B cell (primary cell): ENCODE data around the gene LENEP. TPM values are rescaled to one million over a fixed set of nuclear protein-coding genes. Genes with fewer than 3 reads are reported as not detected.

ENCODE experiments used
- ATAC-seq: fragments of 200-7000 bp; cut with Tn5 transposase; one replicate; pipeline ENCODE4 v1.10.0; 2021; ENCODE audit warnings: low read depth, mild to moderate bottlenecking, moderate number of reproducible peaks, moderate library complexity
- CTCF ChIA-PET: fragments of 350-600 bp; sonication (Branson Sonifier 250); formaldehyde crosslinking; loops from one replicate; lab custom pipeline; 2021; ENCODE audit warnings: antibody characterized with exemption, inconsistent platforms; lab: Charles Lee
- POLR2A ChIA-PET: fragments of 350-600 bp; sonication (Branson Sonifier 250); formaldehyde crosslinking; loops from one replicate; lab custom pipeline; 2021; ENCODE audit warnings: antibody characterized with exemption; lab: Charles Lee
- DNase-seq: peaks from one replicate; pipeline ENCODE4 v3.0.0; 2013
- H2AFZ ChIP-seq: 2 replicates; pipeline ENCODE4 v1.6.1; 2012; ENCODE audit warnings: mild to moderate bottlenecking, low read depth, low read length; ENCODE audit not compliant: insufficient read depth, poor library complexity, severe bottlenecking
- H3K27ac ChIP-seq, 2 donors: 1 replicate in 1 of 2; 2 replicates in 1 of 2; pipeline ENCODE4 v1.5.1; 2012 to 2013; ENCODE audit warnings: low read length in 2 of 2, mild to moderate bottlenecking in 2 of 2, moderate library complexity in 1 of 2
- H3K27me3 ChIP-seq, 4 experiments: fragments of 200-600 bp in 1 of 4; sonication (generic) in 1 of 4; replicated peaks in 1 of 4; 1 replicate in 2 of 4; 2 replicates in 2 of 4; pipeline versions ENCODE4 v1.6.1 to v1.7.0; 2013 to 2016; ENCODE audit warnings: low read length in 3 of 4, mild to moderate bottlenecking in 2 of 4, mixed read lengths in 1 of 4, moderate library complexity in 1 of 4; ENCODE audit not compliant: insufficient read depth in 4 of 4, control insufficient read depth in 3 of 4; ENCODE audit errors: control extremely low read depth in 1 of 4
- H3K36me3 ChIP-seq, 2 experiments: replicated peaks in 1 of 2; 1 replicate in 1 of 2; 2 replicates in 1 of 2; pipeline versions ENCODE4 v1.6.1 to v1.7.1; 2013; ENCODE audit warnings: low read length in 1 of 2; ENCODE audit not compliant: insufficient read depth in 2 of 2, control insufficient read depth in 1 of 2; ENCODE audit errors: control extremely low read depth in 1 of 2, extremely low read depth in 1 of 2
- H3K4me1 ChIP-seq, 2 donors: fragments of 200-600 bp in 1 of 2; sonication (generic) in 1 of 2; 1 replicate in 1 of 2; 2 replicates in 1 of 2; pipeline versions ENCODE4 v1.5.1 to v1.6.1; 2013 to 2017; ENCODE audit warnings: low read length in 2 of 2; ENCODE audit not compliant: control insufficient read depth in 2 of 2, insufficient read depth in 2 of 2
- H3K4me2 ChIP-seq: replicated peaks from 2 replicates; pipeline ENCODE3; 2012; ENCODE audit warnings: mild to moderate bottlenecking, low read depth, low read length; ENCODE audit not compliant: poor library complexity, severe bottlenecking
- H3K4me3 ChIP-seq, 5 experiments: fragments of 200-600 bp in 1 of 5; sonication (generic) in 1 of 5; 1 replicate in 3 of 5; 2 replicates in 2 of 5; pipeline versions ENCODE4 v1.5.1 to v1.7.0; 2011 to 2016; ENCODE audit warnings: low read length in 4 of 5, mild to moderate bottlenecking in 4 of 5, low read depth in 2 of 5, control low read depth in 1 of 5, moderate library complexity in 1 of 5; ENCODE audit not compliant: insufficient read depth in 1 of 5; ENCODE audit errors: control extremely low read depth in 1 of 5, extremely low read depth in 1 of 5
- H3K79me2 ChIP-seq: fragments of 200-600 bp; sonication (generic); one replicate; pipeline ENCODE4 v1.6.0; 2016; ENCODE audit warnings: low read length; ENCODE audit not compliant: control insufficient read depth, insufficient read depth
- H3K9ac ChIP-seq: fragments of 200-600 bp; sonication (generic); 2 replicates; pipeline ENCODE4 v1.6.1; 2017; ENCODE audit warnings: mild to moderate bottlenecking, low read length, moderate library complexity
- H3K9me3 ChIP-seq, 3 donors: one replicate each; pipeline versions ENCODE4 v1.6.1 to v1.7.1; 2013; ENCODE audit warnings: low read length in 2 of 3; ENCODE audit not compliant: control insufficient read depth in 2 of 3, insufficient read depth in 1 of 3; ENCODE audit errors: control extremely low read depth in 1 of 3
- H4K20me1 ChIP-seq: 2 replicates; pipeline ENCODE4 v1.6.0; 2012; ENCODE audit warnings: mild to moderate bottlenecking, low read length; ENCODE audit not compliant: insufficient read depth, control insufficient read depth, poor library complexity, severe bottlenecking
- H3K27ac Mint-ChIP-seq: one replicate; pipeline ENCODE4 v1.8.0; 2021; ENCODE audit warnings: mixed read lengths
- H3K27me3 Mint-ChIP-seq: one replicate; pipeline ENCODE4 v1.8.0; 2021; ENCODE audit warnings: mixed read lengths
- H3K4me1 Mint-ChIP-seq: one replicate; pipeline ENCODE4 v1.8.0; 2021; ENCODE audit warnings: mixed read lengths
- H3K4me3 Mint-ChIP-seq: one replicate; pipeline ENCODE4 v1.8.0; 2021; ENCODE audit warnings: mixed read lengths
- H3K9me3 Mint-ChIP-seq: one replicate; pipeline ENCODE4 v1.8.0; 2022; ENCODE audit warnings: mixed read lengths; ENCODE audit not compliant: insufficient read depth
- EZH2 ChIP-seq: IDR thresholded peaks from 2 replicates; pipeline ENCODE4 v1.6.1; 2012; ENCODE audit warnings: borderline replicate concordance, low read depth, mild to moderate bottlenecking, moderate library complexity, low read length; ENCODE audit not compliant: insufficient read depth, poor library complexity, severe bottlenecking
- WGBS: methylation state at CpG from one replicate; pipeline ENCODE4 v1.1.5; 2013; ENCODE audit warnings: missing lambda C conversion rate; ENCODE audit not compliant: insufficient coverage; 5-methylcytosine and 5-hydroxymethylcytosine counted together
- intact Hi-C: fragments of 100-400 bp; cut with micrococcal nuclease; formaldehyde crosslinking; loops from one replicate; pipeline ENCODE4 v1.10.0; 2022
- polyA plus RNA-seq: library from polyadenylated mRNA; depleted of rRNA; stranded (reverse); fragments of >200 nt; gene quantifications from 2 replicates; pipeline ENCODE4 v1.2.3, GENCODE V29; 2012
- total RNA-seq, 2 donors: library from RNA; stranded (reverse); fragments of 120-200 nt in 1 of 2; gene quantifications; 1 replicate in 1 of 2; 2 replicates in 1 of 2; pipeline versions ENCODE4 v1.2.3 to v1.2.4, GENCODE V29; 2013 to 2022
- TF ChIP-seq, protein P1 (sequence below): fragments of 200-600 bp; IDR thresholded peaks from one replicate; pipeline ENCODE4 v1.8.0; 2022; ENCODE audit warnings: antibody characterized with exemption, mild to moderate bottlenecking

Gene LENEP
- total and polyA plus RNA-seq, 2 donors (not counting 1 experiment from before 2014, with no cell fraction given) = 2.0 TPM; not detected in 1

DNA sequence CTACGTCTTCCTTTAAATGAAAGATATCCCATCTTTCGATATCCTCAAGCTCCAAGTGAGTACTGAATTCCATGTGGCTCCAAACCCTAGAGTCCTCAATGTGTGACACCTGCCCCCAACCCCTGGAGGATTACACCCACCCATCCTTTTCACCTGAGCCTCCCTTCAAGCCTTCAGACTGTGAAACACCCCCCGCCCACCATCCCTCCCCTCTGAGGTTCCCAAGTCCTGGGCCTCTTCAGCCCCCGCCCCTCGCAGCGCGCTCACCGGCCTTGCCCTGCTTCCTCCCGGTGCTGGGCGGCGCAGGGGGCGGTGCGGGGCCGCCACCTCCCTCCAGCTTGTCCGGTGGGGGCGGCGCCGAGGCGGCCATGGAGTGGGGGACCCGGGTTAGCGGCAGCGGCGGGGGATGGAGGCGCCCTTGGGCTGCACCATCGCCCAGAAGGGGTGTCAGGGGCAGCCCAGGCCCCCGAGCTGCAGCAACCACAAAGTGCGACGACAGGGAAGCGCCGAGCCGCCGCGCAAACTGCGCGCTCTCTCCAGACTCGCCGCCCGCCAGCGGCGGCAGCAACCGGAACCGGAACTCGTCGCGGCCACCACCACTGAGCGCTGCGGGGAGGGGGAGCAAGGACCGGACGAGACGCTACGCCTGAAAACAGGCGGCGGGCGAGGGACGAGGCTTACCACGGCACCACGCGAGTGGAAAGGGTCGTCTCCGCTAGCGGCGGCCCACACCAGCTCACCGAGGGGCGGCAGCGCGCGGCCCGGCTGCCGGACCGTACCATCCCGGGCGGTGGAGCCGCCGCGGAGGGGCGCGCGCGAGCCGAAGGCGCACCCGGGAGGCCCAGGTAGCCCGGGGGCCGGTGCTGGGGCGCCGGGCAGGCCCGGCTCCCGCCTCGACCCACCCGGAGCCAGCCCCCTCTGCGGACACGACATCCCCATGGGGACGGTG, 31.9 kb upstream of the LENEP start, which contains the start of gene PYGO2:
Gene PYGO2, minus strand, starts transcription at position 576 of the 949 bp plus-strand sequence. Its CDS starts 206 bp downstream, at position 370.
- H3K4me3 Mint-ChIP-seq = peak within 1 kb of the TSS; percentile 91

More for the DNA sequence above, 31.9 kb upstream of the LENEP start, which contains the start of gene PYGO2:
- ChIA-PET CTCF (interaction anchor here (0.6 to 6.5 kb wide), 14 partner anchors 9 to 147 kb away, joined by 3 to 61 read pairs (median 6); partner anchors contain the start of genes ADAM15, CKS1B, FLAD1 and LENEP), POLR2A (interaction anchor here (0.5 to 2.5 kb wide), 12 partner anchors 9 to 188 kb away, joined by 3 to 26 read pairs (median 6); partner anchors contain the start of genes CKS1B and PMVK)
- Mint-ChIP-seq H3K4me1 (peaks cover 30% of the 10 kb centered on the region), H3K9me3 (no peaks in the 10 kb centered on the region), H3K27ac (peak within 1 kb of the TSS; percentile 94), H3K27me3 (no peaks in the 10 kb centered on the region)
- peaks cover 6 to 49% of the 10 kb centered on the region in 2 experiments for H3K36me3 ChIP-seq
- peak within 1 kb of the TSS; percentile 94 for H3K4me2 ChIP-seq
- peak within 1 kb of the TSS; percentile 92 for H2AFZ ChIP-seq
- H3K9ac ChIP-seq = peak within 1 kb of the TSS; percentile 86
- H3K4me3 ChIP-seq = peak within 1 kb of the TSS; percentile 62 to 91 (median 81)
- H3K27me3 ChIP-seq = no peaks in the 10 kb centered on the region
- TF ChIP-seq EZH2 = no peak
- TF ChIP-seq, protein P1, sequence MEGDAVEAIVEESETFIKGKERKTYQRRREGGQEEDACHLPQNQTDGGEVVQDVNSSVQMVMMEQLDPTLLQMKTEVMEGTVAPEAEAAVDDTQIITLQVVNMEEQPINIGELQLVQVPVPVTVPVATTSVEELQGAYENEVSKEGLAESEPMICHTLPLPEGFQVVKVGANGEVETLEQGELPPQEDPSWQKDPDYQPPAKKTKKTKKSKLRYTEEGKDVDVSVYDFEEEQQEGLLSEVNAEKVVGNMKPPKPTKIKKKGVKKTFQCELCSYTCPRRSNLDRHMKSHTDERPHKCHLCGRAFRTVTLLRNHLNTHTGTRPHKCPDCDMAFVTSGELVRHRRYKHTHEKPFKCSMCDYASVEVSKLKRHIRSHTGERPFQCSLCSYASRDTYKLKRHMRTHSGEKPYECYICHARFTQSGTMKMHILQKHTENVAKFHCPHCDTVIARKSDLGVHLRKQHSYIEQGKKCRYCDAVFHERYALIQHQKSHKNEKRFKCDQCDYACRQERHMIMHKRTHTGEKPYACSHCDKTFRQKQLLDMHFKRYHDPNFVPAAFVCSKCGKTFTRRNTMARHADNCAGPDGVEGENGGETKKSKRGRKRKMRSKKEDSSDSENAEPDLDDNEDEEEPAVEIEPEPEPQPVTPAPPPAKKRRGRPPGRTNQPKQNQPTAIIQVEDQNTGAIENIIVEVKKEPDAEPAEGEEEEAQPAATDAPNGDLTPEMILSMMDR = peak; percentile 82
- peak within 1 kb of the TSS; percentile 76 to 96 for H3K27ac ChIP-seq
- DNase-seq (peak; percentile 93), ATAC-seq (peak; percentile 86)
- H4K20me1 ChIP-seq = peaks cover 27% of the 10 kb centered on the region
- H3K79me2 ChIP-seq = peaks cover 60% of the 10 kb centered on the region
- H3K4me1 ChIP-seq = peaks cover 24 to 37% of the 10 kb centered on the region in 2 donors
- WGBS = under 1% methylated on average over 93 of the region's 93 CpGs
- intact Hi-C loops = loop anchor here (1.0 to 2.0 kb wide), 6 partner anchors 12 to 403 kb away; partner anchors contain the start of genes FLAD1 and UBE2Q1
- H3K9me3 ChIP-seq = no peaks in the 10 kb centered on the region
